Upper lobe of left lung (tissue), 6 donors: ENCODE data around the gene MEF2C. TPM values are rescaled to one million over a fixed set of nuclear protein-coding genes. Genes with fewer than 3 reads are reported as not detected.

Source experiments
- ATAC-seq, 2 donors: fragments of 200-7000 bp; cut with Tn5 transposase; one replicate each; pipeline ENCODE4 v1.9.1; 2022; ENCODE audit warnings: mild to moderate bottlenecking in 2 of 2, moderate library complexity in 2 of 2; ENCODE audit not compliant: low FRiP score in 2 of 2
- DNase-seq, 2 donors: peaks; one replicate each; pipeline ENCODE4 v3.0.0-alpha.2; 2019 to 2020
- H3K27ac ChIP-seq, 4 donors: fragments of 200-600 bp; sonication (generic); one replicate each; pipeline ENCODE4 v1.5.1; 2016 to 2019
- H3K27me3 ChIP-seq, 4 donors: fragments of 200-600 bp; sonication (generic); one replicate each; pipeline ENCODE4 v1.5.1; 2017 to 2019
- H3K36me3 ChIP-seq, 4 donors: fragments of 200-600 bp; sonication (generic); one replicate each; pipeline ENCODE4 v1.5.1; 2016 to 2019
- H3K4me1 ChIP-seq, 4 donors: fragments of 200-600 bp; sonication (generic); one replicate each; pipeline ENCODE4 v1.5.1; 2018 to 2019
- H3K4me3 ChIP-seq, 4 donors: fragments of 200-600 bp; sonication (generic); one replicate each; pipeline ENCODE4 v1.5.1; 2017 to 2019; ENCODE audit warnings: mild to moderate bottlenecking in 2 of 4, moderate library complexity in 1 of 4
- H3K9me3 ChIP-seq, 4 donors: fragments of 200-600 bp; sonication (generic); one replicate each; pipeline ENCODE4 v1.5.1; 2018 to 2019
- CTCF ChIP-seq, 6 experiments: fragments of 450-650 bp in 4 of 6; fragments of 200-600 bp in 2 of 6; sonication (generic) in 2 of 6; IDR thresholded peaks; one replicate each; pipeline ENCODE4 v1.5.1; 2016 to 2019; ENCODE audit warnings: antibody characterized with exemption in 6 of 6
- EP300 ChIP-seq, 4 donors: sonication (generic); formaldehyde crosslinking; IDR thresholded peaks; one replicate each; pipeline ENCODE4 v1.5.1; 2017; ENCODE audit warnings: antibody characterized with exemption in 4 of 4, control low read depth in 2 of 4
- POLR2A ChIP-seq, 4 donors: fragments of 450-650 bp; IDR thresholded peaks; one replicate each; pipeline ENCODE4 v1.5.1; 2016 to 2017; ENCODE audit warnings: antibody characterized with exemption in 4 of 4, mild to moderate bottlenecking in 2 of 4
- POLR2AphosphoS5 ChIP-seq, 2 donors: sonication (generic); formaldehyde crosslinking; IDR thresholded peaks; one replicate each; pipeline ENCODE4 v1.5.1; 2017; ENCODE audit warnings: antibody characterized with exemption in 2 of 2
- WGBS, 2 donors: methylation state at CpG; one replicate each; pipeline ENCODE4 v1.1.5; 2017 to 2018; 5-methylcytosine and 5-hydroxymethylcytosine counted together
- total RNA-seq, 6 donors: library from RNA; depleted of rRNA in 4 of 6; stranded (reverse); fragments of >200 nt in 4 of 6; gene quantifications; one replicate each; pipeline versions ENCODE4 v1.1.0 to v1.2.1, GENCODE V29; 2016 to 2021
- donor health status: DM: no; HTN: no; CAD: no; lungs with moderate emphysema.
- donor health status: DM: no; HTN: yes; CAD: no; lungs with severe emphysema.

The MEF2C gene
- total RNA-seq, 6 donors from 2014 or later, result 20.5 to 46.2 (median 35.8) TPM

- peaks cover 17 to 39% (median 24%) of the 10 kb centered on the region in 4 donors for H3K4me1 ChIP-seq
- no peak overlapping the region for H3K4me3 ChIP-seq
- H3K27me3 ChIP-seq, result peaks cover 6 to 87% (median 48%) of the 10 kb centered on the region in 4 donors
- H3K36me3 ChIP-seq, result no peaks in the 10 kb centered on the region
- WGBS, 2 donors, result 5% methylated on average over 11 of the region's 11 CpGs
- ATAC-seq (no peak), DNase-seq (no peak)
- H3K9me3 ChIP-seq, result no peaks in the 10 kb centered on the region
- TF ChIP-seq POLR2A (IDR thresholded peaks at IDR 0.05) (no peak), CTCF (IDR thresholded peaks at IDR 0.05) (peak in 1 of 6 experiments; percentile 9)
- no peak overlapping the region for H3K27ac ChIP-seq
Measured at GRCh38 chr5:88691230-88691582, 191.8 kb downstream of the MEF2C start.

- no peak for TF ChIP-seq POLR2A (IDR thresholded peaks at IDR 0.05)
- peak; percentile 74 to 89 (median 85) for TF ChIP-seq CTCF (IDR thresholded peaks at IDR 0.05)
- TF ChIP-seq POLR2AphosphoS5 (IDR thresholded peaks at IDR 0.05), result no peak
- H3K9me3 ChIP-seq, result no peaks in the 10 kb centered on the region
- H3K36me3 ChIP-seq, result no peaks in the 10 kb centered on the region
- peak overlapping the region in 2 of 4 donors; percentile 2 to 27 for H3K4me3 ChIP-seq
- DNase-seq (peak; percentile 73 to 89), ATAC-seq (peak; percentile 77 to 93)
- whole genome bisulfite sequencing, 2 donors, result 5 to 6% methylated on average over 36 to 47 of the region's 47 CpGs
- H3K27ac ChIP-seq, result no peak overlapping the region
- peaks cover 17 to 39% (median 24%) of the 10 kb centered on the region in 4 donors for H3K4me1 ChIP-seq
- peaks cover 6 to 88% (median 47%) of the 10 kb centered on the region in 4 donors for H3K27me3 ChIP-seq
Measured at GRCh38 chr5:88690409-88691229, 192.4 kb downstream of the MEF2C start.

GRCh38 chr5:88689668-88690408 is 193.1 kb downstream of the MEF2C start:
- no peak for ATAC-seq

GRCh38 chr5:88688984-88689667 is 193.9 kb downstream of the MEF2C start:
- DNase-seq (no peak), ATAC-seq (no peak)
- WGBS, 2 donors, result 9 to 13% methylated on average over 14 to 27 of the region's 27 CpGs

More at GRCh38 chr5:88689668-88690408, 193.1 kb downstream of the MEF2C start:
- no peak for TF ChIP-seq POLR2A (IDR thresholded peaks at IDR 0.05)
- TF ChIP-seq POLR2AphosphoS5 (IDR thresholded peaks at IDR 0.05), result no peak
- TF ChIP-seq EP300 (IDR thresholded peaks at IDR 0.05), result no peak
- TF ChIP-seq CTCF (IDR thresholded peaks at IDR 0.05), result no peak
- no peaks in the 10 kb centered on the region for H3K36me3 ChIP-seq
- no peak overlapping the region for H3K4me3 ChIP-seq
- no peak overlapping the region for H3K27ac ChIP-seq
- WGBS, 2 donors, result 9 to 13% methylated on average over 32 to 37 of the region's 38 CpGs
- H3K9me3 ChIP-seq, result no peaks in the 10 kb centered on the region
- H3K4me1 ChIP-seq, result peaks cover 20 to 44% (median 24%) of the 10 kb centered on the region in 4 donors
- H3K27me3 ChIP-seq, result peaks cover 6 to 89% (median 51%) of the 10 kb centered on the region in 4 donors
- DNase-seq, result peak in 1 of 2 donors; percentile 55

More at GRCh38 chr5:88688984-88689667, 193.9 kb downstream of the MEF2C start:
- Histone ChIP-seq H3K27me3 (peaks cover 6 to 89% (median 53%) of the 10 kb centered on the region in 4 donors), H3K4me3 (no peak overlapping the region), H3K27ac (no peak overlapping the region), H3K36me3 (no peaks in the 10 kb centered on the region), H3K4me1 (peaks cover 20 to 44% (median 24%) of the 10 kb centered on the region in 4 donors), H3K9me3 (no peaks in the 10 kb centered on the region)
- TF ChIP-seq POLR2AphosphoS5 (IDR thresholded peaks at IDR 0.05) (no peak), CTCF (IDR thresholded peaks at IDR 0.05) (no peak), POLR2A (IDR thresholded peaks at IDR 0.05) (no peak)
